ENCODE results near the gene KRT5. TPM values are rescaled to one million over a fixed set of nuclear protein-coding genes. Genes with fewer than 3 reads are reported as not detected.

Gene KRT5
- total RNA-seq, 1 donor from 2014 or later = 2.7 TPM

- no peak for DNase-seq
Measured at GRCh38 chr12:52535574-52535973, 15.4 kb upstream of the KRT5 start.

GRCh38 chr12:52534482-52534881 lies 14.3 kb upstream of the KRT5 start:
- no peak for DNase-seq

GRCh38 chr12:52533686-52534470 lies 13.7 kb upstream of the KRT5 start:
- no peak for DNase-seq

DNA sequence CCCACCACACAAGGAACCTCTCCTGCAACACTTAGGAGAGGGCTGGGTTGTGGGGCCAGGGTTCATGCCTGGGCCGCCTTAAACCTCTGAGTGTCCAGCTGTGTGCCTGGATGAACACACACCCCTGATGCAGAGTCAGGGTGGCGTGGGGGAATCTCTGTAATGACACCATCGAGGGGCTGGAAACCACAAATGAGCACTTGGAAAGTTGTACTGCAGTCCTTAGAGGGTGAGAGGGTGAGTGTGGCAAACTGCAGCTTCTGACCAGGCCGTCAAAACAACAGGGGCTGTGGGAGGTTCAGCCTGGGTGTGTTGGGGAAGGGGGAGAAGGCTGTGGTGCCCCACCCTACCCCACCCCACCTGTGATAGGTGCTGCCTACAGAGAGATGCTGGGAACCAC lies 12.4 kb upstream of the KRT5 start:
- DNase-seq = no peak

GRCh38 chr12:52531566-52532300 lies 11.5 kb upstream of the KRT5 start:
- DNase-seq = no peak

DNA sequence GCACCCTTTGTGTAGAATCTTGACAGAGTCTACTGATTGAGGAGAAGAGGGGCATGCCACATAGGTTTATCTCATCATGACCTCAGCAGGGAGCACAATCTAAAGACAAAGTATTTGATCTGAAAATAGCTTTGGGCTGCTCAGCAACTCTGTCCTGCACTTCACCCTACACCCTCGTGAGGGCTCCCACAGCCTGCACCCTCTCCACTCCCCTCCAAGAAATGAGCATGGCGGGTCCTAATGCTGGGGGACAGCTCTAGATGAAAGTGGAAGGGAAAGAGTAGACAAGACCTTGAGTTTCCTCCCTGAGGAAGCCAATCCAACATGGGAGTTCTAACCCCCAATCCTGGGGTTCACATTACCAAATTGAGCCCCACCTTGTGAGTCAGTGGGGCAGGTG lies 10.7 kb upstream of the KRT5 start:
- DNase-seq = no peak

GRCh38 chr12:52530366-52530765 lies 10.2 kb upstream of the KRT5 start:
- no peak for DNase-seq

GRCh38 chr12:52529846-52530245 lies 9.7 kb upstream of the KRT5 start:
- DNase-seq = no peak

DNA sequence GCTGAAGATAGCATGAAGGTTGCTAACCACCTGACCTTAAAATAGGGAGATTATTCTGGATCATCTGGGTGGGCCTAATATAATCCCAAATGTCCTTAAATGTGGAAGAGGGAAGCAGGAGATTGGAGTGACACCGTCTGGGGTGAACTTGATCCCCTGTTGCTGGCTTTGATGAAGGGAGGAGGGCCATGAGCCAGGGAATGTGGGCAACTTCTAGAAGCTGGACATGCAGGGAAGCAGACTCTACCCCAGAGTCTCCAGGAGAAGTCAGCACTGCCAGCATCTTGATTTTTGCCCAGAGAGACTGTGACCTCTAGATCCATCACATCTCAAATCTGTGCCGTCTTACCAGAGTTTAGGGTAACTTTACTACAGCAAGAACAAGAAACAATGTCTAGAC lies 9.2 kb upstream of the KRT5 start:
- no peak for DNase-seq

- no peak for DNase-seq
Measured at GRCh38 chr12:52528641-52529143, 8.5 kb upstream of the KRT5 start.

DNA sequence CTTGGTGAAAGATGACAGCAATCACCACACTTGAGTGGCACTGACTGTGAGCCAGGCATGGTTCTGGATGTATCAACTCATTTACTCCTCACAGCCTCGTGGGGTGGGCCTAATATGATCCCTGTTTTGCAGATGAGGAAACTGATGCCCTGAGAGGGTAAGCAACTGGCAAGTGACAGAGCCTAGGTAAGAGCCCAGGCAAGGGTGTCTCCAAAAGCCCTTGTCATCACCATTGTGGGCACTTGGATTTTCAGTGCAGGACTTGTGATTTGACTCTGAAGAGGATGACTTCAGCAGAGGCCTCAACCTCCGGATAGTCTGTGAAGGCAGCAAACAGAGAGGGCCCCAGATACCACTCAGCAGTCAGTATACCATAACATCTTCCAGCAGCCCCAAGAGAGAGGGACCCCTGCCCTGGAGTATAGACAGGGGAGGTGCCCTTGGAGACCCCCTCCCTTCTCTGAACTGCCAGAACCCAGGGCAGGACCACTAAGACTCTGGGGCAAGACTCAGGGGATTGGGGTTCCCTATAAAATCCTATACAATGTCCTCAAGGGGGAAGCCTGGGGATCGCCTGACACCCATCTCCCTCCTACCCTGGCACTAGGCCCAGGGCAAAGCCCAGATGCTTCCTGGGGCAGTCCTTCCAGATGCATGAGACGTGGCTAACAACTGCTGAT lies 7.1 kb upstream of the KRT5 start:
- DNase-seq = no peak

- DNase-seq = no peak
Measured at GRCh38 chr12:52526511-52526951, 6.3 kb upstream of the KRT5 start.

GRCh38 chr12:52525661-52526499 lies 5.7 kb upstream of the KRT5 start:
- no peak for DNase-seq

DNA sequence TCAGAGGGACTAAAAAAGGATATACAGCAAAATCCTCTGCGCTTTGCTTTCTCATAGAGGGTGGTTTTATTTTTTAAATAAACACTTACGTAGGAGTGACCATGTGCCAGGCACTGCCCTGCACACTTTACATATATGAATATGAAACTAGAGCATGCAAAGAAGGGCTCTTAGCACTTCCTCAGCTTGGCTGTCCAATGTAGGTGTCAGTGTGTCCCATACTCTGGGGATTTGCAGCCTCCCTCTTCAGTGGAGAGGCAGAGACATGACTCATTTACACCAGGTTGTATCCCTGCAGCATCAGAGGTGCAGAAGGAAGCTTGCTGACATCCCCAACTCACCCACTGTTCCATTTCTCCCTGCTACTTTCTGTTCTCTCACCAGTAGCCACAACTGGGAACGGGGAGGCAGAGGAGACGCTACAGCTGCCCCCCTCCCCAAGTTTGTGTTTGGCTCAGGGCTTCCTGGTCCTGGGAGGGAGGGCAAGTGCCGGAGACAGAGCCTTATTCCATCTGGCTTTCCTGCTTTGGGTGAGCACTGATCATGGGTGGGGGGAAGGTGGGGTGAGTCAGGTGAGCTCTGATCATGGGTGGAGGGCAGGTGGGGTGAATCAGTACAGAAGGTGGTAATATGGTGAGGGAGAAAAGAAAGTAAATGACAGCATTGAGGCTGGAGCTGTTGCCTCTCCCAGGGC lies 4.9 kb upstream of the KRT5 start:
- no peak for DNase-seq

- DNase-seq = no peak
Measured at GRCh38 chr12:52524241-52524897, 4.2 kb upstream of the KRT5 start.

DNA sequence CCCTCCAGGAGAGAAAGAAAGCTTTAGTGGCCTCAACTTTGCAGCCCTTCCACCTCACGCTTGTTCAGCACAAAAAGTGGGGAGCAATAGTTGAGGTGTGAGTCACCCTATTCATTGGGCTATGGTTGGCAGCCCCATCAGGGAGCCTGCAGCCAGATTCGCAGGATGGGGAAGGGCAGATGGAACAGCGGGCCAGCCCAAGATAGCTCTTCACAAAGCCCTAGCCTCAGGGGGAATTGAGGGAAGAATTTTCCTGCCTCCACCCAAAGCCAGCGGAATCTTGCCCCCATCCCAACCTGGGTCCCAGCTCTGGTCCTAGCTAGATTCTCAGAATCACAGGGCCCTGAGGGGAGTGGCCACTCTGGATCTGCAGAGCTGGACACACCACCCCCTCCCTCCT lies 3.6 kb upstream of the KRT5 start:
- no peak for DNase-seq

DNA sequence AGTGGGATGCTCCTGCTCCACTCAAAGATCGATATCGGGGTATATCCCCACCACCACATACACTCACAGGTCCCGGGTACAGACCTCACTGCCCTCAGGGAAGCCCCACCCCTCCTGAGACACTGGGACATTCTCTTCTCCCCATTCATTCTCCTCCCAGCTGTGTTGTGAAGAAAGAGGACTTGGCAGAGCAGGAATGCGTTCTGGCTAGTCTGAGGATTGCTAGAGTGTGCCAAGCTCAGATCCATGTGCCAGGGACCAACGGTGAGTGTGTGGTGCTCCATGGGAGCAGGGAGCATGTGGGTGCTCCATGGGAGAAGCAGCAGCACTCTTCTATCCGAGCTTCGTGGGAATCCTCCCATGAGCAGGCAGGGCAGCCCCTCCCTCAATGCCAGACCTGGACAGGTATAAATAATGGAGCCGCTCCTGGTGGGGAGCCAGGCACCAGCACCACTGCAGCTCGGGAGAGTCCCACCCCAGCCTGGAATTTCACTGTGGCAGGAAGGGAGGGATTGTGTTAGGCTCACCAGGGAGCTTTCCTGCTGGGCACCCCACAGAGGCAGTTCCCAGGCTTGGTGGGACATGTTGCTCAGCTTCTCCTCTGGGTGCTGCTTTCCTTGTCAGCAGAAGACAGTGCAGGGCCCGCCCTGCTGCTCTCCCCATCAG lies 2.3 kb upstream of the KRT5 start:
- no peak for DNase-seq

DNA sequence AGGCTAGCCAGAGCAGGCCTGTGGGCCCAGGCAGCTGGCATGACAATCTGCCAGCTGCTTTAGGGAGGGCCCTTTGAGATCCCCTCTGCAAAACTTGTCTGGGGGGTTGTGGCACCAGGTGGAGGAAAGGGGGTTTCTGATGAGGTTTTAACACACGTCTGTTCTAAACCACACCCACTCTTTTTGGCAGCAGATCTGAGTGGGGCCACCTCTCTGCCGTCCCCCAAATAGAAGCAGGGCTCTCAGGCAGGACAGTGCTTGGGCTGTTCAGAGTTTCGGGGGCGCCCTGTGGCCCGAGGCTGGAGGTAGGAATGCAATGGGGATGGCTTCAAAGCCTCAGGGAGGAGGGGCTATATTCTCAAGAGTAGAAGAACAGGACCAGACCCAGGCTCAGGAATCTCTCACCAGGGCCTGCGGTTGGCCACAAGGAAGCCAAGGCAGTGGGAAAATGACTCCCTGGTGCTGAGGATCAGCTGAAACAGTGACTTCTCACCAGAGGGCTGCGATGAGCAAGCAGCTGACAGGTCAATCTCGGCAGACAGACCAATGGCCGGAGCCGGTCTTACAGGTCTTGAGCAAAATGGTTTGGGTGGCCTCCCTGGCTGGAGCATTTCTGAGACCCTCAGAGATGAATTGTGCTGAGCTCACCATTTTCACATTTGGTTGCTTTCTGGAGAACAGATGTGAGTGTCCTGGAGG lies 1.5 kb upstream of the KRT5 start:
- DNase-seq = no peak

DNA sequence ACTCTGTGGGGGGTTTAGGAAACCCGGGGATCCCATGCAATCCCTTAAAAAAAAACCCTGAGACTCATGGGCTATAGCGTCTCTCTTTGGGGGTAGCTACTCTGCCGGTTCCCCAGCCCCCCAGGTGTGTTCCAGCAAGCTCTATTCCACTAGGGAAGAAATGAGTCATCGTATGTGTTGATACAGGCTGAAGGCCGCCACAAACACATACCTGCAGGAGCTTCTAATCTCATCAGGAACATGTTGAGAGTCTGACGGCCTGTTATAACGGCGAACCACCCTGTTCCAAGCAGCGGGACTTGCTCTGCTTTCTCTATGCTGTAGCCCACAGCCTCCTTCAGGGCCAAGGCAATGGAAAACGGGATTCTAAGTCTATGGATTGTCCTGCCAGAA lies 977 bp upstream of the KRT5 start:
- DNase-seq = no peak

DNA sequence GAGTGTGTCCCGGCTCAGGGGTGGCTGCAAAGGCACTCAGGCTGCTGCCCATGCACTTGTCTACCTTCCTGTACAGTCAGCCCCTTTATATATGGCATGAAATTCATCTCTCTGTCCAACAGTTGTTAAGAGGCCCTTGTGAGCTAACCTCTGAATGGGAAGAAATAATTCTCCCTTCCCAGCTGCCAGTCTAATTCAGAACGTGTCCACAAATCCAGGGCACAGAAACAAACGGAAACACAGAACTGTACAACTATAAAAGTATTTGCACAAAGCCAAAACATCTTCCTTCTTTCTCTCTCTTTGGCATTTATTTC lies 849 bp downstream of the KRT5 start:
- DNase-seq = no peak
